NOMO-1 (cell line): ENCODE results near the gene C1QA.
A peak's percentile ranks its signal among the peaks of the same experiment; 100 is the strongest.

Experiments
- DNase-seq, 2 experiments: peaks; one replicate each; lab custom pipeline; 2025; ENCODE audit not compliant: unreplicated experiment in 2 of 2; lab: John Stamatoyannopoulos, UW

Gene C1QA

GRCh38 chr1:22612671-22613571, 23.5 kb upstream of the C1QA start:
- no peak for DNase-seq

- no peak for DNase-seq
Observed at GRCh38 chr1:22613572-22613918, 22.9 kb upstream of the C1QA start.

GRCh38 chr1:22613951-22614350, 22.5 kb upstream of the C1QA start:
- DNase-seq, result no peak

- DNase-seq, result no peak
Observed at GRCh38 chr1:22615886-22616285, 20.5 kb upstream of the C1QA start.

- DNase-seq, result no peak
Observed at GRCh38 chr1:22616571-22616970, 19.9 kb upstream of the C1QA start.

GRCh38 chr1:22618056-22618455, 18.4 kb upstream of the C1QA start:
- DNase-seq, result no peak

GRCh38 chr1:22619252-22619651, 17.2 kb upstream of the C1QA start:
- peak; percentile 74 to 76 for DNase-seq

- no peak for DNase-seq
Observed at GRCh38 chr1:22619798-22620197, 16.6 kb upstream of the C1QA start.

- DNase-seq, result no peak
Observed at GRCh38 chr1:22621761-22622160, 14.7 kb upstream of the C1QA start.

- no peak for DNase-seq
Observed at GRCh38 chr1:22625262-22625925, 11.0 kb upstream of the C1QA start.

- no peak for DNase-seq
Observed at GRCh38 chr1:22626237-22627157, 9.9 kb upstream of the C1QA start.

GRCh38 chr1:22627331-22627730, 9.1 kb upstream of the C1QA start:
- no peak for DNase-seq

- DNase-seq, result no peak
Observed at GRCh38 chr1:22628698-22629444, 7.6 kb upstream of the C1QA start.

- no peak for DNase-seq
Observed at GRCh38 chr1:22629886-22630285, 6.5 kb upstream of the C1QA start.

- DNase-seq, result no peak
Observed at GRCh38 chr1:22633697-22634463, 2.5 kb upstream of the C1QA start.

GRCh38 chr1:22635436-22635835, 992 bp upstream of the C1QA start:
- no peak for DNase-seq

- DNase-seq, result no peak
Observed at GRCh38 chr1:22636927-22637326, 499 bp downstream of the C1QA start.

- DNase-seq, result no peak
Observed at GRCh38 chr1:22637907-22638445, 1.5 kb downstream of the C1QA start.

GRCh38 chr1:22638476-22639234, 2.2 kb downstream of the C1QA start:
- DNase-seq, result no peak
